ENCODE measurements around the gene PEAK3.
A peak's percentile ranks its signal among the peaks of the same experiment; 100 is the strongest.

Gene PEAK3

DNA sequence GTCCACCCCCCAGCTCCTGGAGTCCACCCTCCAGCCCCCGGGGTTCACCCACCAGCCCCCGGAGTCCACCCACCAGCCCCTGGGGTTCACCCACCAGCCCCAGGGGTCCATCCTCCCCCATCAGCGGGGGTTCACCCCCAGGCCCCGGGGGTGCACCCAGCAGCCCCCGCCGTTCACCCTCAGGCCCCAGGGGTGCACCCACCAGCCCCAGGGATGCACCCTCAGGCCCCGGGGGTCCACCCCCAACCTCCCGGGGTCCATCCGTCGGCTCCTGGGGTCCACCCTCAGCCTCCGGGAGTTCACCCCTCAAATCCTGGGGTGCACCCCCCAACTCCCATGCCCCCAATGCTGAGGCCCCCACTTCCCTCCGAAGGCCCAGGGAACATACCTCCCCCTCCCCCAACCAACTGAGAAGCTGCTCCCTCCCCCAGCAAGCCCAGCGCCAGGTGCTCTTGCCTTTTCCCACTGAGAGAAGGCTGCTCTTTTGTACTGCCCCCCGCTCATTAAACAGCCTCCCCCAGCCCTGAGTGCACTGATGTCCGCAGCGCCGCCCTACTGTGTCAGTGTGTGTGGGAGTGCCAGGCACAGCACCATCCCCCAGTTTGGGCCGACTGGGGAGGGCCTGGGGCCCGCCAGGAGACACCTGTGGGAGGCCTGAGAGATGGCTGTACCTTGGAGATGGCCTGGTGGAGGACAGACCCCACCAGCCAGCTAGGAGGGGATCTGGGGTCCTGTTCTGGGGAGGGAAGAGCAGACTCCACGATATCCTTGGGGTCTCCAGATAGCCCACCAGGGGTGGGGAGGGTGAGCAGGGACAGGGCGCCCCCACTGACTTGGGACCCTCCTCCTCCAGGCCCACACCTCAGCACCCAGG is 33.6 kb downstream of the PEAK3 start:
- peaks cover 23% of the 10 kb centered on the region for H3K36me3 ChIP-seq (ENCODE audit: insufficient read depth, low read length)
- no peaks in the 10 kb centered on the region for H3K4me1 ChIP-seq (ENCODE audit: insufficient read depth, low read length)
- no peaks in the 10 kb centered on the region for H3K9me3 ChIP-seq (ENCODE audit: control insufficient read depth, insufficient read depth, low read length)
- H3K9ac ChIP-seq (ENCODE audit: low read depth, low read length), result no peak overlapping the region

GRCh38 chr19:2247433-2248101 is 34.4 kb downstream of the PEAK3 start:
- Histone ChIP-seq H3K9me3 (ENCODE audit: control insufficient read depth, insufficient read depth, low read length) (no peaks in the 10 kb centered on the region), H3K4me1 (ENCODE audit: insufficient read depth, low read length) (no peaks in the 10 kb centered on the region), H3K36me3 (ENCODE audit: insufficient read depth, low read length) (peaks cover 23% of the 10 kb centered on the region), H3K9ac (ENCODE audit: low read depth, low read length) (no peak overlapping the region)

DNA sequence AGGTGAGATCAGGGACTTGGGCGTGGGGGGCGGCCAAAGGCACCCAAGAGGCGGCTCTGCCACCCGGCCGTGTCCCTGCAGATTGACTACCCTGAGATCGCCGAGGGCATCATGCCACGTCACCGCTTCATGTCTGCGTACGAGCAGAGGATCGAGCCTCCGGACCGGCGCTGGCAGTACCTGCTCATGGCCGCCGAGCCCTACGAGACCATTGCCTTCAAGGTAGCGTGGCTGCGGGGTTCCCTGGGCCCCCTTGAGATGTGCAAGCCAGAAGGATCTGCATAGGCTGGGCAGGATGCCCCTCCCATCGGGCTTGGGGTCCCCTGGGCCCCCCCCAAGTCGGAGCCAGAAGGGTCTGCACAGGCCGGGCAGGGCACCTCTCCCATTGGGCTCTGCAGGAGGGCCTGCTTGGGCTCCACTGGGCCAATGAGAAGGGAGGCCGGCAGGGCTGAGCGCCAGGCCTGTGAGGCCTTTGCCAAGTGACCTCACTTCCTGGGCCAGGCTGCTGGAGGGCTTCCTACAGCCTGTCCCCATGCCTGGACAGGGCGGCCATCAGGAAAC is 35.1 kb downstream of the PEAK3 start:
- Histone ChIP-seq H3K36me3 (ENCODE audit: insufficient read depth, low read length) (peaks cover 23% of the 10 kb centered on the region), H3K9me3 (ENCODE audit: control insufficient read depth, insufficient read depth, low read length) (no peaks in the 10 kb centered on the region), H3K9ac (ENCODE audit: low read depth, low read length) (no peak overlapping the region), H3K4me1 (ENCODE audit: insufficient read depth, low read length) (no peaks in the 10 kb centered on the region)

- Histone ChIP-seq H3K9me3 (ENCODE audit: control insufficient read depth, insufficient read depth, low read length) (no peaks in the 10 kb centered on the region), H3K9ac (ENCODE audit: low read depth, low read length) (no peak overlapping the region), H3K4me1 (ENCODE audit: insufficient read depth, low read length) (peaks cover under 1% of the 10 kb centered on the region; the same call in 1 of the 2 replicates), H3K36me3 (ENCODE audit: insufficient read depth, low read length) (peaks cover 23% of the 10 kb centered on the region)
These were observed 35.9 kb downstream of the PEAK3 start for GRCh38 chr19:2246014-2246620.

DNA sequence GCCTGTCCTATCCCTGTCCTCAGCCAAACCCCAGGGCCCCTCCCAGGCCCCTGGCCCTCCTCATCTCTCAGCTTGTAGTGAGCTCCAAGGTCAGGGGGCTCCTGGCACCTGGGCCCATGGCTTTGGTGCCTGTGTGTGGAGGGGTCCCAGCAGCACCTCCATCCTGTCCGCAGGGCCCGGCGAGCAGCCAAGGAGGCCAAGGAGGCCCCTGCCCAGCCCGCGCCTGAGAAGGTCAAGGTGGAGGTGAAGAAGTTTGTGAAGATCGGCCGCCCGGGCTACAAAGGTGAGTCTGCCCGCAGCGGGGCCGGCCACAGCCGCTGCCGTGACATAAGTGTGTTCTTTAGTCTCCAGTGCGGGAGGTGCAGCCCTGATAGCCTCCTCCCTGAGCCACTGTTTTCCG is 36.7 kb downstream of the PEAK3 start:
- H3K4me1 ChIP-seq (ENCODE audit: insufficient read depth, low read length), result peaks cover 9% of the 10 kb centered on the region; the same call in 1 of the 2 replicates
- H3K9me3 ChIP-seq (ENCODE audit: control insufficient read depth, insufficient read depth, low read length), result no peaks in the 10 kb centered on the region
- H3K36me3 ChIP-seq (ENCODE audit: insufficient read depth, low read length), result peaks cover 23% of the 10 kb centered on the region
- no peak overlapping the region for H3K9ac ChIP-seq (ENCODE audit: low read depth, low read length)

DNA sequence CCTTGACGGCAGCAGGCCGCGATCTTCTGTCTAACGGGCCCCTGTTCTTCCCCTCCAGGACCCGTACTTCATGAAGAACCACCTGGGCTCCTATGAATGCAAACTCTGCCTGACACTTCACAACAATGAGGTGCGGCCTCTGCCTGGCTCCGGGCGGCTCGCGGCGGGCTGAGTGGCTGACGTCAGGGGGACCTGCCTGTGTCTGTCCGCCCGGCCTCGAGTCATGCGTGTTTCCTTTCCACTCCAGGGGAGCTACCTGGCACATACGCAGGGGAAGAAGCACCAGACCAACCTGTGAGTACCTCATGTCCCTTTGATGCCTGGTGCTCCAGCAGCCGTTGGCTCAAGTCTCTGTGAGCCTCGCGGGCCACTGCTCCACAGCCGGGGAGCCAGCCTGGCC is 37.5 kb downstream of the PEAK3 start:
- Histone ChIP-seq H3K36me3 (ENCODE audit: insufficient read depth, low read length) (peaks cover 23% of the 10 kb centered on the region), H3K4me1 (ENCODE audit: insufficient read depth, low read length) (peaks cover 10% of the 10 kb centered on the region), H3K9me3 (ENCODE audit: control insufficient read depth, insufficient read depth, low read length) (no peaks in the 10 kb centered on the region), H3K9ac (ENCODE audit: low read depth, low read length) (no peak overlapping the region)

GRCh38 chr19:2244125-2244411 is 37.9 kb downstream of the PEAK3 start:
- Histone ChIP-seq H3K4me1 (ENCODE audit: insufficient read depth, low read length) (peaks cover 14% of the 10 kb centered on the region), H3K9me3 (ENCODE audit: control insufficient read depth, insufficient read depth, low read length) (no peaks in the 10 kb centered on the region), H3K36me3 (ENCODE audit: insufficient read depth, low read length) (peaks cover 23% of the 10 kb centered on the region), H3K9ac (ENCODE audit: low read depth, low read length) (no peak overlapping the region)

- Histone ChIP-seq H3K36me3 (ENCODE audit: insufficient read depth, low read length) (peaks cover 23% of the 10 kb centered on the region), H3K4me1 (ENCODE audit: insufficient read depth, low read length) (peaks cover 16% of the 10 kb centered on the region), H3K9me3 (ENCODE audit: control insufficient read depth, insufficient read depth, low read length) (no peaks in the 10 kb centered on the region), H3K9ac (ENCODE audit: low read depth, low read length) (no peak overlapping the region)
These were observed 38.5 kb downstream of the PEAK3 start for GRCh38 chr19:2243274-2244124.

DNA sequence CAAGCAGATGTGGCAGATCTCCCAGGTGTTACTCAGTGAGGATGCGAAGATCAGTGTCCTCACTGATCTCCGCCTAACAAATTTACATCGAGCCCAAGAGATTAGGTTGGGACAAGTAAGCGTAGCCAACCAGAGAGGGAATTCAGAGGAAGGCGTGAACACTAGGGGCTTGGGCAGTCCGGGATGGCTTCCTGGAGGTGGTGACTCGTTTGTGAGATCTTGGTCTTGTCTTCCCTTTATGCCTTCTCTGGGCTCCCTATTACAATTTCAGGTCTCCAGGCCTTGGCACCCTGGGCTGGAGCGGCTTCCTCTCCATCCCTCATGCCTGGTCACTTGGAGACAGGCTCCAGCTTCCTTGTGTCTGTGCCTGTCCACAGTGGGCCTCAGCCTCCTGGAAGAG is 39.2 kb downstream of the PEAK3 start:
- no peak overlapping the region for H3K9ac ChIP-seq (ENCODE audit: low read depth, low read length)
- H3K9me3 ChIP-seq (ENCODE audit: control insufficient read depth, insufficient read depth, low read length), result no peaks in the 10 kb centered on the region
- peaks cover 23% of the 10 kb centered on the region for H3K36me3 ChIP-seq (ENCODE audit: insufficient read depth, low read length)
- H3K4me1 ChIP-seq (ENCODE audit: insufficient read depth, low read length), result peaks cover 20% of the 10 kb centered on the region

GRCh38 chr19:2242092-2242537 is 39.9 kb downstream of the PEAK3 start:
- peaks cover 23% of the 10 kb centered on the region for H3K36me3 ChIP-seq (ENCODE audit: insufficient read depth, low read length)
- peaks cover 20% of the 10 kb centered on the region for H3K4me1 ChIP-seq (ENCODE audit: insufficient read depth, low read length)
- H3K9me3 ChIP-seq (ENCODE audit: control insufficient read depth, insufficient read depth, low read length), result no peaks in the 10 kb centered on the region
- no peak overlapping the region for H3K9ac ChIP-seq (ENCODE audit: low read depth, low read length)

DNA sequence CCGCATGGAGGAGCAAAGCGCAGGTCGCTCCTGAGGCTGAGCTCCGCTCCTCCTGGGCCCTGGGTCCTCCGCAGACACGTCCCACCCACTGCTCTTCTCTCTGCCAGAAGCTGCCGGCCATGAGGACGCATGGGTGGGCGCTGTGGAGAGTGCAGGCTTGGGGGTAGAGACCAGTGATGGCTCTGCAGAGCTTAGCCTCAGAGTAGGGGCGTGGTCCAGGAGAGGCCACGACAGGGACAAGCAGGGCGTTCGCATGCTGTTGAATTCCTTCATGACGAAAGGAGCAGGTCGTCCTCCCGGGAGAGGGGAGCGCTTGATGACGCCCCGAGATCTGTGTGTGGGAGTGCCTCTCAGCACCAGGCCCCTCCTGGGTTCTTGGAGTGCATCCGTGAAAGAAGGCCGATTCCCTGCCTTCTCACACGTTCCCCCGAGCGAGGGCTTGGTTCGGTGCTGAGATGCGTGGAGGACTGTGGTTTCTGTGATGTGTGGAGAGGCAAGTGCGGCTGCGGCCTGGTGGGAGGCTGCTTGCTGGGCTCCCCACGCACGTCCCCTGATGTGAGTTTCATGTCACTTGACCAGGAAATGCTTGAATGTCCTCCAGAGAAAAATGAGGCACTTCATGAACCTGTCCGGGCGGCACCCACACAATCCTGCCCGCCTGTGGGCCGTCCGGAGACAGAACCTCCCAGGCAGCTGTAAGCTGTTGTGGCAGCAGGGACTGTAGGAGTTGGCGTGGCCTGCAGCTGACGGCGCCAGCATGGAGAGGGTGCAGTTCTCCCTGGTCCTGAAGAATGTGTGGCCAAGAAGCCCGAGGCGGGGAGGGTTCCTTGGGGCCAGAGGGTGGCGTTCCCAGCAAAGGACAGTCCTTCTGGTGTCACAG is 40.9 kb downstream of the PEAK3 start:
- Histone ChIP-seq H3K9ac (ENCODE audit: low read depth, low read length) (no peak overlapping the region), H3K36me3 (ENCODE audit: insufficient read depth, low read length) (peaks cover 16% of the 10 kb centered on the region), H3K4me1 (ENCODE audit: insufficient read depth, low read length) (peaks cover 20% of the 10 kb centered on the region), H3K9me3 (ENCODE audit: control insufficient read depth, insufficient read depth, low read length) (no peaks in the 10 kb centered on the region)

DNA sequence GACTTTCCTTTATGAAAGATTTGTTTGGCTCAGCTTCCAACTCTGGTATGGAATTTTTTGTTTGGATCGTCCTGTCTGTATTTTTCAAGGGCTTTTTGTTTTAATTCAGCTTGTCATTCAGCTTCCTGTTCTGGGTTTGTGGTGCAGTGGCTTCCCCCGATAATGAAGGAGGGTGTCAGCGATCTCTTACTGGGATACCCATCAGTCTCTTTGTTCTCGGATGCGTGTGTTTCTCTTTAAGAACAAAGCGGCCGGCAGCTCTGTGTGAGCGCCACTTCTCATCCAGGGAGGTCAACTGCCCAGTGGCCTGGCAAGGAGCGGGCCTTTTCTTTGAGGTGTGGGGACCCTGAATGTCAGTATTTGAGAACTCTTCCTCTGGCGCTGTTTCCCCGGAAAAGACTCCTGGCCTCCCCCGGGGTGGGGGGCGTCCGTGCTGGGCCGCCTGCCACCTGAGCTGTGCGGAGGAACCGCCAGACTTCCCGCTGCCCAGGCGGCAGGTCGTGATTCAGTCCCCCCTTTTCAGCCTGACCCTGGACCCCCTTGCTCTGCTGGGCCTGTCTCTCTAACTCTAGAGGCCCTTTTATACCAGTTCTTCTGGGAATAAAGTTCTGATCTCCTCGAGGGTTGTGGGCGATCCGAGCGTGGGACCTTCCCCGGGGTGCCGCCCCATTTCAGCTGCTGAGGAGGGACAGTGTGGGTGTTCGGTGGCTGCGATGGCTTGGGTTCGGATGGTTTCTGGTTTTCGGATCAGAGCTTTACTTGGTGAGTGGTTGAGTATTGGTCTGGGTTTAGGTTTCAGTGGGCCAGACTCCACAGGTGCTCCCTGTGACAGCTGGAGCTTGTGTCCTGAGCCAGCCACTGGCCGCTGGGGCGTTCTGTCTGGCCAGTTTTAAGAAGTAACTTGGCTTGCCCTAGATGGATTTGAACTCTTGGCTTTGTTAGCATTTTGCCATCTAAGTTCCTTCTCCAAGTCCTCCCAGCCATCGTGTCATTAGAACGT is 41.9 kb downstream of the PEAK3 start:
- Histone ChIP-seq H3K9me3 (ENCODE audit: control insufficient read depth, insufficient read depth, low read length) (no peaks in the 10 kb centered on the region), H3K36me3 (ENCODE audit: insufficient read depth, low read length) (peaks cover 13% of the 10 kb centered on the region), H3K9ac (ENCODE audit: low read depth, low read length) (peak overlapping the region; percentile 24; the same call in 1 of the 2 replicates), H3K4me1 (ENCODE audit: insufficient read depth, low read length) (peaks cover 20% of the 10 kb centered on the region)
